ENCODE results near the gene ABCG5. TPM values are rescaled to one million over a fixed set of nuclear protein-coding genes. Genes with fewer than 3 reads are reported as not detected.

ABCG5 gene
- total RNA-seq, 2 experiments from 2014 or later, result not detected

DNA sequence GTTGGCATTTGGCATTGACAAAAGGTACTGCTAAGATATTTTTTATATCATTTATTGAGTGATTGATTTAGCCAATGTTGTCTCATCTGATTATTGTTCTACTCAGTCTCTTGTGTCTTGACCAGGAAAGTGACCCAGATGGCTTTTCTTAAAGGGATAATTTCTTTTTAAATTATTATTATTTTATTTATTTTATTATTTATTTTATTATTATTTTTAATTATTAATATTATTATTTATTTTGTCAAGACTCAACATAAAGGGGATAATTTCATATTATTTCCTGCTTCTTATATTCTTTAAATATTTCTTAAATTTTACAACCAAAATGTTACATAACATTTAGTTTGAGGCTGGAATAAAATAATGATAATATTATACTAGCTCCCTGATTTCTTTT is 37.7 kb downstream of the ABCG5 start:
- H3K9me3 Mint-ChIP-seq, result no peaks in the 10 kb centered on the region
- peaks cover 2% of the 10 kb centered on the region for H3K36me3 Mint-ChIP-seq
- no peaks in the 10 kb centered on the region for H3K4me1 Mint-ChIP-seq
- H3K27me3 Mint-ChIP-seq, result no peaks in the 10 kb centered on the region
- DNase-seq, result no peak
- H3K27ac Mint-ChIP-seq, result no peak overlapping the region
- H3K4me3 Mint-ChIP-seq, result no peak overlapping the region

DNA sequence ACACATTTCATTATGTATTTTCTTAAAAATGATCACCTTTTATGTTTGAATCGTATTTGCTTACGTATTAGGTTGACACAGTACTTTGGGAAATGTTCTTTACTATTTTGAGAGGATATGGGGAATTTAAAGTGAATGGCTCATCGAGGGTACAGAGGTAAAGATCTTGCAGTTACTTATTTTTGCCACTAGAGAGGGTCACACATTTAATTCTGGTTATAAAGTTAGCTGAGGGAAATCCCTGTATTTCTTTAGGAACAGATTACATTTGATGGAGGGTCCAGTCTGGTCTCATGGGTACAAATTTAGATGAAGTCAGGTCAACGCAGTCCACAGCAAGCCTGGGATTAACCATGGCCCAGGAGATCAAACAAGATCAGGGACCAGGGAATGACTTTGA is 40.3 kb downstream of the ABCG5 start:
- Mint-ChIP-seq H3K9me3 (no peaks in the 10 kb centered on the region), H3K4me3 (no peak overlapping the region), H3K36me3 (peaks cover 2% of the 10 kb centered on the region), H3K27me3 (no peaks in the 10 kb centered on the region), H3K4me1 (no peaks in the 10 kb centered on the region), H3K27ac (no peak overlapping the region)
- no peak for DNase-seq

DNA sequence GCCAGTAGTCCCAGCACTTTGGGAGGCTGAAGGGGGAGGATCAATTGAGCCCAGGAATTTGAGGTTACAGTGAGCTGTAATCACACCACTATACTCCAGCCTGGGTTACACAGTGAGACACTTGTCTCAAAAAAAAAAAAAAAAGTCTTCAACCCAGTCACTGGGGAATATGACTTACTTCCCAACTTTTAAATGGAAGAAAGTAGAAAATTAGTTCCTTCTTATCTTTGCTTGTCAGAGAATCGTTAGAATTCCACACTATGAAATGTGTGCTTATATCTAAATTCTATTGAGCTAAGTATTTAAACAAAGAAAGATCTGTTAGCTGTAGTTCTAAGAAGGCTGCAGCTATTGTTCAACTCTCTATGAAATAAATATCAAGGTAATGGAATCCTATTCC is 42.4 kb downstream of the ABCG5 start:
- Mint-ChIP-seq H3K4me3 (no peak overlapping the region), H3K4me1 (no peaks in the 10 kb centered on the region), H3K36me3 (peaks cover 5% of the 10 kb centered on the region), H3K9me3 (no peaks in the 10 kb centered on the region), H3K27ac (no peak overlapping the region), H3K27me3 (no peaks in the 10 kb centered on the region)
- no peak for DNase-seq

DNA sequence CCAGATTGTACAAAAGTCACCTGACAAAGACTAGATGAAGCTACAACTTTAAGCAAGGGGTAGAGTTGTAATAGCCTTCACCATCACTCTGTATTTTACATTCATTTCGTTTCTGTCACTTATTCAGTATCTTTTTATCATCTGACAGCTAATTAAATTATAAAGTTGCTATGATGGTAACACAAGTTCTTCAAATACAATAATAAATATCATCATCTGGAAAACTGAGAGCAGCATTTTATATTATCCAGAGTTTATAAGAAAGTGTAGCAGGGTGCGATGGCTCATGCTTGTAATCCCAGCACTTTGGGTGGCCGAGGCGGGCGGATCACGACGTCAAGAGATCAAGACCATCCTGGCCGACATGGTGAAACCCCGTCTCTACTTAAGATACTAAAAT is 43.7 kb downstream of the ABCG5 start:
- H3K36me3 Mint-ChIP-seq, result peaks cover 6% of the 10 kb centered on the region
- H3K27ac Mint-ChIP-seq, result no peak overlapping the region
- no peaks in the 10 kb centered on the region for H3K9me3 Mint-ChIP-seq
- H3K27me3 Mint-ChIP-seq, result no peaks in the 10 kb centered on the region
- H3K4me1 Mint-ChIP-seq, result no peaks in the 10 kb centered on the region
- no peak overlapping the region for H3K4me3 Mint-ChIP-seq
- no peak for DNase-seq

DNA sequence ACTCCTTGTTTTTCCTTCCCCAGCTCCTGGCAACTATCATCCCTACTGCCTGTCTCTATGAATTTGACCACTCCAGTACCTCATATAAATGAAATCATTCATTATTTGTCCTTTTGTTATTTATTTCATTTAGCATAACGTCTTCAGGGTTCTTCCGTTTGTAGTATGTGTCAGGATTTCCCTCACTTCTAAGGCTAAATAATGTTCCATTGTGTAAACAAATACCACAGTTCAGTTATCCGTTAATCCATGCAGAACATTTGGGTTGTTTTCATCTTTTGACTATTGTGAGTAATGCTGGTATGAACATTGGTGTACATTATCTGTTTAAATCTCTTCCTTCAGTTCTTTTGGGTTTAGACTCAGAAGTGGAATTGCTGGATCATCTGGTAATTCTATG is 46.0 kb downstream of the ABCG5 start:
- no peak overlapping the region for H3K27ac Mint-ChIP-seq
- peaks cover 9% of the 10 kb centered on the region for H3K4me1 Mint-ChIP-seq
- H3K9me3 Mint-ChIP-seq, result no peaks in the 10 kb centered on the region
- peaks cover 6% of the 10 kb centered on the region for H3K36me3 Mint-ChIP-seq
- H3K27me3 Mint-ChIP-seq, result no peaks in the 10 kb centered on the region
- DNase-seq, result no peak
- no peak overlapping the region for H3K4me3 Mint-ChIP-seq

DNA sequence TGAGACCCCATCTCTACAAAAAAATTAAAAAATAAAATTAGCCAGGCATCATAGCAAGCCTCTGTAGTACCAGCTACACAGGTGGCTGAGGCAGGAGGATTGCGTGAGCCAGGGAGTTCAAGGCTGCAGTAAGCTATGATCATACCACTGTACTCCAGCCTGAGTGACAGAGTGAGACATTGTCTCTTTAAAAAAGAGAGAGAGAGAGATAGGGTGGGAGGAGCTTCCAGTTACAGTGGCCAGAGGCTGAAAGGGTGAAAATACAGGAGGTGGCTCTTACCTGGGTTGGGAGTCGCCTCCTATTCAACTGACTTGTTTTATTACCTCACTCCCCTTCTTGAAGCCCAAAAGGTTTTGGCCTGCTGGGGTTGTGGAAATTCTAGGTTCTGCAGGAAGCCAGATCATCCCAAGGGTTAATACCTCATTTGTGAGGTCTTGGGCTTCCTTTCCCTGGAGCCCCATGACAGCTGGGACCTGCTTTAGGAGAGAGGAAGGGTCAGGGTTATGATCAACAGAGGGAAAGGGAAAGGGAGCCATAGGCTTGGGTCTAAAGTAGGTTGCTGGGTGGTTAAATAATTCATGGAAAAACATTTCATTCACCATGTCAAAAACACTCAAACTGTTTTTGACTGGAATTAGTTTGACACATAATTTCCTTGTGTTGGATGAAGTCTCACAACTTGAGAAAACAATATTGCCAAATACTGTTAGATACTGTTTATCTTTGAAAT is 47.4 kb downstream of the ABCG5 start:
- Mint-ChIP-seq H3K36me3 (peaks cover 6% of the 10 kb centered on the region), H3K4me1 (peaks cover 14% of the 10 kb centered on the region), H3K27ac (no peak overlapping the region), H3K4me3 (no peak overlapping the region), H3K9me3 (no peaks in the 10 kb centered on the region), H3K27me3 (no peaks in the 10 kb centered on the region)
- DNase-seq, result no peak

DNA sequence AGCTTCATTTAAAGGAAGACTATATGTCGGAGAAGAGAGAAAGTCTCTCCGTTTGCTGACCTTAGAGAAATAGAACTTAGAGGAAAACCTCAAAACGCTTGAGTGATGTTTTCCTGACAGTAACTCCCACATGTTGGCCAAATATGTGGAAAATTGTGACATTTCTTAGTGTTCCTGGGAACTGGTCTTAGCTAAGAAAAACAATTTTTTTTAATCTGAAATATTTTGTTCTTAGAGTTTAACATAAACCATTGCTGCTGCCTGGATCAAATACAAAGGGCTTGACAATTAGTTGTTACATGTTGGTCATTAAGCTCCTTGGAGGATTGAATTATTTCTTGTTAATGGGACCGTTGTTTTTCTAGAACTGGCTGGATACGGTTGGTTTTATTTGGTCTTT is 48.5 kb downstream of the ABCG5 start:
- Mint-ChIP-seq H3K36me3 (peaks cover 4% of the 10 kb centered on the region), H3K9me3 (no peaks in the 10 kb centered on the region), H3K27ac (no peak overlapping the region), H3K4me1 (peaks cover 14% of the 10 kb centered on the region), H3K27me3 (no peaks in the 10 kb centered on the region), H3K4me3 (no peak overlapping the region)
- no peak for DNase-seq

DNA sequence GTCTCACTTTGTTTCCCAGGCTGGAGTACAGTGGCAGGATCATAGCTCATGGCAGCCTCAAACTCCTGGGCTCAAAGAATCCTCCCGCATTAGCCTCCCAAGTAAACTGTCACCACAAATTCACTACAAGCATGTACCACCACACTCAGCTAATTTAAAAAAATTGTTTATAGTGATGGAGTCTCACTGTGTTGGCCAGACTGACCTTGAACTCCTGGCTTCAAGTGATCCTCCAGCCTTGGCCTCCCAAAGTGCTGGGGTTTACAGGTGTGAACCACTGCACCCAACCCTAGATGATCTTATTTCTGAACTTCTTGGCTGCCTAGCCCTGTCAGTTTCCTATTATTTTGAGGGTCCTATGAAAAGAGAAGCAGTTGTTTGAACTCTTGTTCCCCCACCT is 50.0 kb downstream of the ABCG5 start:
- Mint-ChIP-seq H3K36me3 (peaks cover 4% of the 10 kb centered on the region), H3K27ac (no peak overlapping the region), H3K9me3 (no peaks in the 10 kb centered on the region), H3K27me3 (no peaks in the 10 kb centered on the region), H3K4me3 (no peak overlapping the region), H3K4me1 (peaks cover 14% of the 10 kb centered on the region)
- no peak for DNase-seq

DNA sequence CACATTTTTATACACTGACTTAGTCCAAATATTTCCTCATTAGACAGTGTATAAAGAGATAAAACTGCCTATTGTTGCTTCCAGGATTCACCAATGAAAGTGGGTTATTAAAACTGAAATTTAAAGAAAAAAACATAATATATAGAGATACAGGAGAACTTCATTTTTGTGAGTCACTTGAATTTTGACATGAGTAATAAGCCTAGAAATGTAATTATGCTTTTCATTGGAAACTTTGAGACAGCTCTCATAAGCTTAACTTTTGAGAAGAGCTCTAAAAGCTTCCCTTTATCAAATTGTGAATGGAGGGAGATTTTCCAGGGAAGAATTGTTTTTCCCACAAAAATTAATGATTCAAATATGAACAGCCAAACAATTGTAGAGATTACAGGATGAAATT is 50.7 kb downstream of the ABCG5 start:
- H3K4me3 Mint-ChIP-seq, result no peak overlapping the region
- no peak overlapping the region for H3K27ac Mint-ChIP-seq
- H3K27me3 Mint-ChIP-seq, result no peaks in the 10 kb centered on the region
- H3K9me3 Mint-ChIP-seq, result no peaks in the 10 kb centered on the region
- H3K4me1 Mint-ChIP-seq, result peaks cover 14% of the 10 kb centered on the region
- no peak for DNase-seq
- H3K36me3 Mint-ChIP-seq, result peaks cover 4% of the 10 kb centered on the region

DNA sequence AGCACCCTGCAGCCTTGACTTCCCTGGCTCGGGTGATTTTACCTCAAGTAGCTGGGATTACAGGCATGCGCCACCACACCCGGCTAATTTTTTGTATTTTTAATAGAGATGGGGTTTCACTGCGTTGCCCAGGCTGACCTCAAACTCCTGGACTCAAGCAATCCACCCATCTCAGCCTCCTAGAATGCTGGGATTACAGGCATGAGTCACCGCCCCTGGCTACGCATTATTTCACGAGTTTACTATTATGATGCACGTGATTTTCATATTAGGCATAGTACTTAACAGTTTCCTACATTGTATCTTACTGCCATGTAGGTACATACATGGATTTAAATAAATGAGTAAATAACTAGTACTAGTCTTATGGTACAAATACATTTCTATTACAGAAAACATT is 60.4 kb downstream of the ABCG5 start:
- Mint-ChIP-seq H3K27ac (no peak overlapping the region), H3K36me3 (peaks cover 5% of the 10 kb centered on the region), H3K4me1 (peaks cover 16% of the 10 kb centered on the region), H3K27me3 (no peaks in the 10 kb centered on the region), H3K4me3 (no peak overlapping the region), H3K9me3 (no peaks in the 10 kb centered on the region)
- DNase-seq, result no peak

DNA sequence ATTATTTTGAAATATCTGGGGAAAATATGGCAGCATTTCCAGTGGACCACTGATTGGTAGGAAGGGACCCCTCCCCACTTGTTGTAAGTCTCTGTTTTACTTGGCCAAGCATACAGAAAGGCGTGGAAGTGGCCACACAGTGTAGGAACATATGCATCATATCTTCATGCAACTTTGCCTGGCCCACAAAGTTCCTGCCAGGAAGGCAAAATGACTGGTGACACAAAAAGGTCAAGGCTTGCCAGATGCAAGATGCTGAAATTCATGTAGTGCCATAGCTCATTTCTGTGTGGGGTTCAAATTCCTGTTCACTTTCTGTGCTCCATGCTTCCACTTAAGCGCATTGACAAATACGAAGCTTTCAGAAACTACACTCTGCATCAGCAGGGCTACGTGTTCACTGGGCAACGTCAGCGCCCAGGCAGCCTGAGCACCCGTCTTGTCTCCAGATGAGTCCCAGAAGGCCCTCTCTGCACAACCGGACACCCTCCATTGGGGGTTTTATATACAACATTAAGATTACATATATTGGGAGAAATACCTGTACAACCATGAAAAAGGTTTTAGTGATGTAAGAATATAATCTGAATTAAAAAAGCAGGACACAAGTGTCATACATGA is 61.2 kb downstream of the ABCG5 start:
- peak; percentile 4 for DNase-seq
- no peak overlapping the region for H3K4me3 Mint-ChIP-seq
- no peaks in the 10 kb centered on the region for H3K9me3 Mint-ChIP-seq
- H3K27me3 Mint-ChIP-seq, result no peaks in the 10 kb centered on the region
- peaks cover 5% of the 10 kb centered on the region for H3K36me3 Mint-ChIP-seq
- H3K4me1 Mint-ChIP-seq, result peaks cover 16% of the 10 kb centered on the region
- H3K27ac Mint-ChIP-seq, result no peak overlapping the region

DNA sequence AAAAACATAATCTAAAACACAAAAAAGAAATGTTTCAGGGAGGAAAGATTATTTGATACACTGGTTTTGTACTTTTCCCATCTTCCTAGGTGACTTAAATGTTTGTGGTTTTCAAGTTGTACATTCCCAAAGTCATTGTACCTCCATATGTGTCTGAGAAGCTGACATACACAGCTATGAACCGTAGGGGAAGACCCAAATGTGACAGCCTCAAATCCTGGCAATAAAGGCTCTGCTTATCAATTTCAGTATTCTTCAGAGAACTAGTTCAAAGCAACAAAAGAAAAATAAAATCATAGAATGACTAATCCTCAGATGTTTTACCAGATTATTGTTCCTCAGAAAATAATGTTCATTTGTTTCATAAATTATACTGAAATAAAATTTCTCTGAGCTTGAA is 62.3 kb downstream of the ABCG5 start:
- Mint-ChIP-seq H3K36me3 (peaks cover 5% of the 10 kb centered on the region), H3K4me1 (peaks cover 16% of the 10 kb centered on the region), H3K27me3 (no peaks in the 10 kb centered on the region), H3K27ac (no peak overlapping the region), H3K9me3 (no peaks in the 10 kb centered on the region), H3K4me3 (no peak overlapping the region)
- DNase-seq, result no peak

DNA sequence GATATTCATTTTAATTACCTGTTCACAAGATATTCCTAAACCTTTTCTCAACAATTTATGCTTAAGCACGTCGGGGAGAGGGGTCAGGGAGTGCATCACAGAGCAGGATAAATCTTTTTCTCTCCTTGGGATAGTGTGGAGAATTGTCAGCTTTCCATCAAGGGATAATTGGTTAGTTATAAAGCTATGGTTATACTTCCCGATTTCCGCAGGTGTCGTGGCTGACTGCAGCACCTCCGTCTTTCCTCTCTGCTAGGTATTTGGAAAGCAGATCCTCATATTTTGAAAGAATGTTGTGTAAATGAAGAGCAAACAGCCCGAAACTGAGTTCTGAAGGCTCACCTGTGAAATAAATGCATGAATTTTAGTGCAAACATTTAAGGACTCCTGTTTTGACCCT is 64.0 kb downstream of the ABCG5 start:
- no peak for DNase-seq
- peak overlapping the region; percentile 93 for H3K4me3 Mint-ChIP-seq
- H3K27me3 Mint-ChIP-seq, result no peaks in the 10 kb centered on the region
- peak overlapping the region; percentile 91 for H3K27ac Mint-ChIP-seq
- H3K9me3 Mint-ChIP-seq, result no peaks in the 10 kb centered on the region
- H3K36me3 Mint-ChIP-seq, result peaks cover 2% of the 10 kb centered on the region
- H3K4me1 Mint-ChIP-seq, result peaks cover 16% of the 10 kb centered on the region

DNA sequence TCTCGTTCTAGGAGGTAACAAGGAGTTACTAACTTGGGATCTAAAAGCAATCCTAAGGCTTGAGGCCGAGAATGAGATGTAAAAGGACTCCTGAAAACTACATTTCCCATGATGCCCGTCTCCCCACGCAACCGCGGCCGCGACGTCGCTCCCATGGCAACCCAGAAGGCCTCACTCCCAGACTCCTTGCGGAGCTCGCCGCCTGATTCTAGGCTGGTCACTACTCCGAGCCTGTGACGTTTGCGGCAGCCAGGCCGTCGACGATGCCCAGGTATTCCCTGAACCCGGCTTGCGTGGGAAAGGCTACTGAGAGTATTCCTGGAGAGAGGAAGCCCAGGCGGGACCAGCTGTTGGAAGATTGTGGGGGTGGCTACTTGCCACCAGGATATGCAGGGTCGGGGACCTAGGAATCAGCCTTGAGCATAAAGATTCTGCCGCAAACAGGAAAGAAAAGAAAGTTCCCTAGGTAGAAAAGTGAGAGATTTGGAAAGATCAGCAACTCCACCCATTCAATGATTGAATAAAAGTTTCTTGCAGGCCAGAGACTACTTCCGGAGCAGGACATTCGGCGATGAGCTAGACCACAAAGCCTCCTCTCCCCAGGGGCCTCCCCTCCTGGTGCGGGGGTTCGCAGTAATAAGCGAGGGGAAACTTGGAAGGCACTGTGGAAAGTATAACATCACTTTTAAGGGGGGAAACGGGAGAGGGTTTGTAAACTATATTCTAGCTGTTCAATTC is 64.6 kb downstream of the ABCG5 start, which contains the start of gene DYNC2LI1:
TSS of gene DYNC2LI1 (plus strand) at position 164 of the 738 bp plus-strand sequence. CDS start at position 264, 100 bp downstream.
- DNase-seq, result peak; percentile 85
- H3K36me3 Mint-ChIP-seq, result no peaks in the 10 kb centered on the region
- H3K27me3 Mint-ChIP-seq, result no peaks in the 10 kb centered on the region
- no peaks in the 10 kb centered on the region for H3K9me3 Mint-ChIP-seq
- H3K4me1 Mint-ChIP-seq, result peaks cover 16% of the 10 kb centered on the region
- peak within 1 kb of the TSS; percentile 93 for H3K4me3 Mint-ChIP-seq
- peak within 1 kb of the TSS; percentile 91 for H3K27ac Mint-ChIP-seq

DNA sequence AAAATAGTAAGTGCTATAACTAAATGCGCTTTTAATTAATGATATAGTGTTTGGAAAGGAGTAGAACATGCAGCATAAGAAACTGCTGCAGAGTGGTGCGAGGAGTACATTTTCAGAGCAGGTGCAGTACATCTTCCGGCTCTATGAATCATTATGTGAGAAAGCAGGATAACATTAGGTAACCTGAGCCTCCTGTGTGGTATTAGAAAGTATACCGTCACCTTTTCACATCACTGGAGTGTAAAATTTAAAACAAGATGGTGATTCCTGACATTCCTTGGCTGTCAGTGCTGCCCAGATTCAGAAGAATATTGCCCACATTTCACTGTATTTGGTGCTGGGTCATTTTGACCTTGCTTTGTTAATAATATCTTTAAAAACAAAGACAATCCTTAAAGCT is 72.6 kb downstream of the ABCG5 start:
- H3K27ac Mint-ChIP-seq, result no peak overlapping the region
- H3K9me3 Mint-ChIP-seq, result no peaks in the 10 kb centered on the region
- H3K4me1 Mint-ChIP-seq, result peaks cover 2% of the 10 kb centered on the region
- no peak overlapping the region for H3K4me3 Mint-ChIP-seq
- no peaks in the 10 kb centered on the region for H3K36me3 Mint-ChIP-seq
- no peaks in the 10 kb centered on the region for H3K27me3 Mint-ChIP-seq
- DNase-seq, result no peak
